T-helper 1 cell treated with Interleukin-12 subunit alpha and Interleukin-12 subunit beta and Interleukin-4 antibody, amounts not matched to agents 30 μg/mL and 1 μg/mL, for 36 hours (primary cell): ENCODE results near the gene NAALADL2.
"Not testable (repeated sequence)": the region's sequence is repeated elsewhere in the genome, so short reads cannot be mapped to it uniquely, and the experiment has no call there.

Experiments
- H3K27ac Mint-ChIP-seq: one replicate; pipeline ENCODE4 v1.8.0; 2021; ENCODE audit warnings: mild to moderate bottlenecking, mixed read lengths
- H3K27me3 Mint-ChIP-seq: one replicate; pipeline ENCODE4 v1.8.0; 2021; ENCODE audit warnings: low read depth, mixed read lengths
- H3K36me3 Mint-ChIP-seq: one replicate; pipeline ENCODE4 v1.8.0; 2021; ENCODE audit warnings: low read depth, mixed read lengths
- H3K4me1 Mint-ChIP-seq: one replicate; pipeline ENCODE4 v1.8.0; 2021; ENCODE audit warnings: low read depth, mixed read lengths
- H3K4me3 Mint-ChIP-seq: one replicate; pipeline ENCODE4 v1.8.0; 2021; ENCODE audit warnings: mild to moderate bottlenecking, moderate library complexity, mixed read lengths
- H3K9me3 Mint-ChIP-seq: one replicate; pipeline ENCODE4 v1.8.0; 2021; ENCODE audit warnings: mixed read lengths

NAALADL2 gene

GRCh38 chr3:175485436-175485835, 626.3 kb downstream of the NAALADL2 start:
- H3K36me3 Mint-ChIP-seq: no peaks in the 10 kb centered on the region
- H3K27me3 Mint-ChIP-seq: no peaks in the 10 kb centered on the region
- no peak overlapping the region for H3K4me3 Mint-ChIP-seq
- H3K9me3 Mint-ChIP-seq: no peaks in the 10 kb centered on the region
- no peaks in the 10 kb centered on the region for H3K4me1 Mint-ChIP-seq
- no peak overlapping the region for H3K27ac Mint-ChIP-seq

GRCh38 chr3:175486255-175486654, 627.1 kb downstream of the NAALADL2 start:
- Mint-ChIP-seq H3K4me1 (no peaks in the 10 kb centered on the region), H3K4me3 (no peak overlapping the region), H3K36me3 (no peaks in the 10 kb centered on the region), H3K27ac (no peak overlapping the region), H3K9me3 (no peaks in the 10 kb centered on the region), H3K27me3 (no peaks in the 10 kb centered on the region)

DNA sequence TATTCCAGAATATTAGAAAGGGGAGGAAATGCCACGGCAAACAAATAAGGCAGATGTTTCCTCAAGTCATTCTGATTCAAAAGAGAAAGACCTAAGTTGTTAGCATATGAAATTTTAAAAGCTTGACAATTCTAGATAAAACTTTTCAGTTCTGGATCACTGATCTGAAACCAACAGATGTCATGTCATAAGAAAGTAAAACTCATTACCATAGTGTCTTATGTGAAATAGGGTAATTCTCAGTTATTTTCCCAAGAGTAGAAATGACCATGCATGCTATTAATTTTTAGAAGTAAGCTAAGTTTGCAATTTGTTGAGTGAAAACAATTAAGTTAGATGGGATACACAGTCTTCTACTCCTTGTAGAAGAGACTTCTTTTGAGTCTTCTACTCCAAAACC, 630.3 kb downstream of the NAALADL2 start:
- H3K27me3 Mint-ChIP-seq: no peaks in the 10 kb centered on the region
- no peaks in the 10 kb centered on the region for H3K9me3 Mint-ChIP-seq
- no peaks in the 10 kb centered on the region for H3K4me1 Mint-ChIP-seq

DNA sequence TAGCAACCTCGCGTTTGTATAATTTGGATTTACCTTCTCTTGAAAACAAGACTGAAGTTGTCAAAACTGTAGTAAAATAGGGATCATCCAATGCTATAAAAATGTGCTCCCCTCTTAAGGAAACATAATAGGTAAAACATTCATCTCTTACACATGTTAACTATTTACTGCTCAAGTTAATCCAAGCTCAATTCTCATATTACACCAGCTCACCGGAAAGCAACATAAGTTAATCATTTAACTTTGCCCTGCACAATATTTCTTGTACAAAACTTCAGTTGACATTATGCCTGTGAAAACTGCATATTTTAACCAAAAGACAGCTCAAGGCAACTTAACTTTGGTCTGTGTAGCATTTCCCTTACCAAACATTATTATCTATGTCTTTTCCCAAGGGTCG, 634.2 kb downstream of the NAALADL2 start:
- Mint-ChIP-seq H3K36me3 (no peaks in the 10 kb centered on the region), H3K27ac (no peak overlapping the region), H3K9me3 (no peaks in the 10 kb centered on the region), H3K27me3 (no peaks in the 10 kb centered on the region), H3K4me1 (no peaks in the 10 kb centered on the region), H3K4me3 (no peak overlapping the region)

More for the DNA sequence above, 630.3 kb downstream of the NAALADL2 start:
- H3K36me3 Mint-ChIP-seq: no peaks in the 10 kb centered on the region
- no peak overlapping the region for H3K27ac Mint-ChIP-seq
- H3K4me3 Mint-ChIP-seq: no peak overlapping the region

DNA sequence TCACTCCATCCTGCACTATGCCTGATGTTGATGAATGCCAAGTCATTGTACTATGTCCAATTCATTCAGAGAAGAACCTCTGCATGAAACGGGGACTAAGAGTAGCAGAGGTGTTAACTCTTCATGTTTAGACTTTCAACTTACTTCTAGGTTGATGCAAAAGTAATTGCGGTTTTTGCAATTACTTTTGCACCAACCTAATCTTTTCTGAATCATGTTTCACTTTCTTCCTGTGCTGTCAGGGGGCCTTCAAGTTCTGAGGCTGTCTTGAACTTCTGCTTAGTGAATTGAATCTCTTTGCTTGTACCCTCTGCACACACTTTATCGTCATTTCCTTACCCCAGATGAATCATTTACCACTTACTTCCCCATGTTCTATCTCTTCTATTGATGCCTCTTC, 636.2 kb downstream of the NAALADL2 start:
- H3K36me3 Mint-ChIP-seq: no peaks in the 10 kb centered on the region
- H3K27ac Mint-ChIP-seq: no peak overlapping the region
- no peaks in the 10 kb centered on the region for H3K4me1 Mint-ChIP-seq
- H3K9me3 Mint-ChIP-seq: no peaks in the 10 kb centered on the region
- H3K27me3 Mint-ChIP-seq: no peaks in the 10 kb centered on the region
- H3K4me3 Mint-ChIP-seq: no peak overlapping the region

GRCh38 chr3:175502155-175502554, 643.0 kb downstream of the NAALADL2 start:
- no peak overlapping the region for H3K4me3 Mint-ChIP-seq
- H3K4me1 Mint-ChIP-seq: no peaks in the 10 kb centered on the region

GRCh38 chr3:175511219-175511785, 652.2 kb downstream of the NAALADL2 start:
- H3K27ac Mint-ChIP-seq: no peak overlapping the region

More at GRCh38 chr3:175502155-175502554, 643.0 kb downstream of the NAALADL2 start:
- no peaks in the 10 kb centered on the region for H3K36me3 Mint-ChIP-seq
- no peak overlapping the region for H3K27ac Mint-ChIP-seq
- H3K9me3 Mint-ChIP-seq: peaks cover 7% of the 10 kb centered on the region
- H3K27me3 Mint-ChIP-seq: no peaks in the 10 kb centered on the region

DNA sequence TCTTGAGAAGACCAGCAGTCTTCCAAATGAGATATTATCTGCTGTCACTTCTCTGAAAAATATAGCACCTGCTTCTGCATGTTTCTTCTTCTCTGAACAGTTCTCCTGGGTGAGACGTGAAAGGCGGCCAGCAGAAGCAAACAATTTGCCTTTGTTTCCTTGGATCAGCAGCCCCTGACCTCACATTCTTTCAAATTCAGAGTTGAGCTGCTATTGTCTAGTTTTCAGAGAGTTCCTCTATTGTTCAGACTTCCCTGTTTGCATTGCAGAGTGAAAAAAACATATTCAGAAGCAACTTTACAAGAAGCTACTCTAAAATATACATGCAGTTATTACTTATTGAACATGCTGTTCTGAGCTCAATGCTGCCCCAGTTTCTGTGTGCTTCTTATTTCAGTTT, 653.6 kb downstream of the NAALADL2 start:
- H3K4me1 Mint-ChIP-seq: no peaks in the 10 kb centered on the region
- H3K4me3 Mint-ChIP-seq: no peak overlapping the region
- no peak overlapping the region for H3K27ac Mint-ChIP-seq
- peaks cover 5% of the 10 kb centered on the region for H3K9me3 Mint-ChIP-seq
- H3K27me3 Mint-ChIP-seq: no peaks in the 10 kb centered on the region
- no peaks in the 10 kb centered on the region for H3K36me3 Mint-ChIP-seq

More at GRCh38 chr3:175511219-175511785, 652.2 kb downstream of the NAALADL2 start:
- no peak overlapping the region for H3K4me3 Mint-ChIP-seq
- H3K4me1 Mint-ChIP-seq: no peaks in the 10 kb centered on the region
- no peaks in the 10 kb centered on the region for H3K36me3 Mint-ChIP-seq
- no peaks in the 10 kb centered on the region for H3K27me3 Mint-ChIP-seq
- H3K9me3 Mint-ChIP-seq: peaks cover 5% of the 10 kb centered on the region

- no peaks in the 10 kb centered on the region for H3K36me3 Mint-ChIP-seq
- no peak overlapping the region for H3K27ac Mint-ChIP-seq
- no peaks in the 10 kb centered on the region for H3K9me3 Mint-ChIP-seq
- no peaks in the 10 kb centered on the region for H3K27me3 Mint-ChIP-seq
- H3K4me1 Mint-ChIP-seq: no peaks in the 10 kb centered on the region
- no peak overlapping the region for H3K4me3 Mint-ChIP-seq
Measured at GRCh38 chr3:175518459-175518858, 659.3 kb downstream of the NAALADL2 start.

DNA sequence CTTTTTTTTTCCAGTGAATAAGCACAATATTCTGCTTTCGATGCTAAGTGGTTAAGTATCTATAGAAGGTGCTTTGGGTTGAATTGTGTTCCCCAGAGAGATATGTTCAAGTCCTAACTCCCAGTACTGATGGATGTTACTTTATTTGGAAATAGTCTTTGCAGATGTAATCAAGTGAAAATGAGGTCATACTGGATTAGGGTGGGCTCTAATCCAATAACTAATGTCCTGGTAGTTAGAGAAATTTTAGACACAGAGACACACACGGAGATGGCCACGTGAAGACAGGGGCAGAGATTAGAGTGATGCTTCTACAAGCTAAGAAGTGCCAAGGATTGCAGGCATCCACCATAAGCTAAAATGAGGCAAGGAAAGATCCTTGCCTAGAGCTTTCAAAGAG, 662.3 kb downstream of the NAALADL2 start:
- Mint-ChIP-seq H3K4me1 (no peaks in the 10 kb centered on the region), H3K27ac (no peak overlapping the region), H3K36me3 (no peaks in the 10 kb centered on the region), H3K27me3 (no peaks in the 10 kb centered on the region), H3K9me3 (no peaks in the 10 kb centered on the region), H3K4me3 (no peak overlapping the region)

- H3K9me3 Mint-ChIP-seq: peaks cover 3% of the 10 kb centered on the region
- H3K4me1 Mint-ChIP-seq: no peaks in the 10 kb centered on the region
- H3K4me3 Mint-ChIP-seq: no peak overlapping the region
- H3K36me3 Mint-ChIP-seq: no peaks in the 10 kb centered on the region
- no peak overlapping the region for H3K27ac Mint-ChIP-seq
- no peaks in the 10 kb centered on the region for H3K27me3 Mint-ChIP-seq
Measured at GRCh38 chr3:175526191-175526590, 667.1 kb downstream of the NAALADL2 start.

DNA sequence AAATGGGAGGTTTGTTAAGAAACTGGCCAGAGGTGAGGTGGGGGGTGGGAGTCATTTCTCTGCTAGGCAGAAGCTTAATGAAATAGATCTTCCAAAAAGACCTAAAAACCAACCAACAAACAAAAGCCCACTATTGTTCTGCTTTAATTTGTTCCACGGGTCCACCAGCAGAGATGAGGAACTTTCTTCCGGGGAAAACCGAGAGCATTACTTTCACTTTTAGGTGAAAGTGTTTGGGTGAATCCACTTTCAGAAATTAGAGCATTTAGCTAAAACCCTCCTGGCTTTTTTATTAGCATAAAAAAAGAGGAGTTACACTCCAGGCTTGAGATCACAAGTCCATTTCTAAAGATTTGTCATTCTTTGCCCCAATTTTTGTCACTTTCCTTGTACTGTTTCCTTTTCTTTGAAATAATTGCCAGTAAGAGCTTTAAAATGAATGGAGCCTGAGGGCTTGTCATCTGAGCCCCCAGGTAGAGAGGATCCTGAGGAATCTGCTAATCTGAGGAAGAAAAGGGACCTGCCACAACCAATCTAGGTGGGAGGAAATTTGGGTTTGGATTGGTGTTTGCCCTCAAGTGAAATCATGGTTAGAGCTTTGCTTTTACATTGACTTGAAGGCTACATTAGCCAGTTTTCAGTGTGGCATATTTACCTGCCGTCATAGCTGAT, 667.6 kb downstream of the NAALADL2 start:
- no peaks in the 10 kb centered on the region for H3K4me1 Mint-ChIP-seq
- H3K36me3 Mint-ChIP-seq: no peaks in the 10 kb centered on the region
- no peaks in the 10 kb centered on the region for H3K27me3 Mint-ChIP-seq
- H3K27ac Mint-ChIP-seq: no peak overlapping the region
- H3K9me3 Mint-ChIP-seq: peaks cover 3% of the 10 kb centered on the region
- no peak overlapping the region for H3K4me3 Mint-ChIP-seq

DNA sequence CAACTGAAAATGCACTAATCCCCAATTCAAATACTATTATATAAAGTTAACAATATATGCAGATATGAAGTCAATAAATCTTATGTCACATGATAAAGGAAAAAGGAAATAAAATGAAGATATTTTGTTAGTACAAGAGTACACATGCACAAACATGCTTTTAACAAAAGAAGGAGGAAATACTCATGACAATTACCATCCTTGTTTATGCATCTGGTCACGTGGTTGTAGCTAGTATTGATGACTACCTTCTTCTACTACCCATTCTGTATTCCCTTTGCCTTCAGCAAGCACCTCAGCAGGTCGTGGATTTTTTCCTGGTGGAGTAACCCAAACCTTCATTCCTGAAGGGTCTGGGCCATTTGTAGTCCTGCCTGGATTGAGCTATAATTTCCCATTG, 669.6 kb downstream of the NAALADL2 start:
- H3K9me3 Mint-ChIP-seq, H3K4me3 Mint-ChIP-seq, H3K4me1 Mint-ChIP-seq, H3K27ac Mint-ChIP-seq, H3K27me3 Mint-ChIP-seq, H3K36me3 Mint-ChIP-seq: not testable (repeated sequence)

DNA sequence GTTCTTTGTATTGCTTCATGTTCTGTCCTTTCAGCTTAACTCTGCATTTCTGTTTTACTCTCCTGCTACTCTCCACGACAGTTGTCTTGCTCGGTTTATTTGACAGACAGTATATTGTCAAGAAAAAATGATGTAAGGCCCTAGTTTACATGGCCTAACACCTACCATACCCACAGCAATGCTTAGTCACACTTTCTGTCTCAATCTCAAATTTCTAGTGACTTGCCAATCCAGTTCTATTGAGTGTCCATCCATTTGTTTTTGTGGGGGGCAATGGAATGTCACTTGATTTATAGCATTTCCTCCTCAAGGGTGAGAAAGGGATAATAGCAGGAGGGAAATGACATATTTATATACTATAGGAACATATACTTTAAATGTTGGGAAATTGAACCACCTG, 676.2 kb downstream of the NAALADL2 start:
- no peaks in the 10 kb centered on the region for H3K27me3 Mint-ChIP-seq
- H3K27ac Mint-ChIP-seq: no peak overlapping the region
- H3K4me3 Mint-ChIP-seq: no peak overlapping the region
- H3K36me3 Mint-ChIP-seq: no peaks in the 10 kb centered on the region
- H3K9me3 Mint-ChIP-seq: no peaks in the 10 kb centered on the region
- H3K4me1 Mint-ChIP-seq: no peaks in the 10 kb centered on the region

DNA sequence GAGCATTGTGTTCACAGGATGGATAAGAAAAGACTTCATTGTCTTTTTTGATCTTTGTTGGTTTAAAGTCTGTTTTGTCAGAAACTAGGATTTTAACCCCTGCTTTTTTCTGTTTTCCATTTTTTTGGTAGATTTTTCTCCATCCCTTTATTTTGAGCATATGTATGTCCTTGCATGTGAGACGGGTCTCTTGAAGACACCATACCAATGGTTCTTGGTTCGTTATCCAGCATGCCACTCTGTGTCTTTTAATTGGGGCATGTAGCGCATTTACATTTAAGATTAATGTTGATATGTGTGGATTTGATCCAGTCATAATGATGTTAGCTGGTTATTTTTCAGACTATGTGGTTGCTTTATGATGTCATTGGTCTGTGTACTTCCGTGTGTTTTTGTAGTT, 687.0 kb downstream of the NAALADL2 start:
- Mint-ChIP-seq H3K27ac (no peak overlapping the region), H3K4me3 (no peak overlapping the region), H3K4me1 (no peaks in the 10 kb centered on the region), H3K9me3 (no peaks in the 10 kb centered on the region), H3K27me3 (no peaks in the 10 kb centered on the region), H3K36me3 (no peaks in the 10 kb centered on the region)
